Measurements from ENCODE around the gene GID4.

GRCh38 chr17:18028952-18029540, 10.2 kb upstream of the GID4 start:
- TF ChIP-seq POLR2A (IDR thresholded peaks at IDR 0.05; ENCODE audit: extremely low read depth, insufficient read length) (no peak), CTCF (IDR thresholded peaks at IDR 0.05; ENCODE audit: low read depth, low read length) (no peak), MAX (IDR thresholded peaks at IDR 0.05; ENCODE audit: low read depth, low read length) (no peak), MYC (IDR thresholded peaks at IDR 0.05; ENCODE audit: low read depth, low read length) (no peak)

Measured in NB4 (cell line).